Ascending aorta (tissue), 2 donors: Measurements from ENCODE around the gene ADAM11. TPM values are rescaled to one million over a fixed set of nuclear protein-coding genes. Genes with fewer than 3 reads are reported as not detected.

ENCODE experiments used
- DNase-seq, 2 donors: peaks; one replicate each; pipeline ENCODE4 v3.0.0-alpha.2; 2019; ENCODE audit warnings: low spot score in 2 of 2
- H3K27ac ChIP-seq, 2 donors: fragments of 200-600 bp; sonication (generic); one replicate each; pipeline ENCODE4 v1.5.1; 2016 to 2017; ENCODE audit warnings: mild to moderate bottlenecking in 1 of 2
- H3K27me3 ChIP-seq: fragments of 200-600 bp; sonication (generic); one replicate; pipeline ENCODE4 v1.5.1; 2017
- H3K36me3 ChIP-seq, 2 donors: fragments of 200-600 bp; sonication (generic); one replicate each; pipeline ENCODE4 v1.5.1; 2016
- H3K4me1 ChIP-seq, 2 donors: fragments of 200-600 bp; sonication (generic); one replicate each; pipeline ENCODE4 v1.5.1; 2016 to 2017; ENCODE audit warnings: mild to moderate bottlenecking in 1 of 2
- H3K4me3 ChIP-seq, 2 donors: fragments of 200-600 bp; sonication (generic); one replicate each; pipeline ENCODE4 v1.5.1; 2016 to 2017; ENCODE audit warnings: mild to moderate bottlenecking in 1 of 2
- H3K9me3 ChIP-seq, 2 donors: fragments of 200-600 bp; sonication (generic); one replicate each; pipeline ENCODE4 v1.5.1; 2016
- intact Hi-C: fragments of 100-400 bp; cut with DNase I; formaldehyde crosslinking; loops from one replicate; pipeline ENCODE4 v1.15.1; 2023
- total RNA-seq: library from RNA; depleted of rRNA; stranded (reverse); fragments of >200 nt; gene quantifications from one replicate; pipeline ENCODE4 v1.1.0, GENCODE V29; 2016
- TF ChIP-seq, protein P1 (sequence below), 3 experiments: fragments of 200-600 bp in 2 of 3; fragments of 450-650 bp in 1 of 3; sonication (generic) in 2 of 3; IDR thresholded peaks; one replicate each; pipeline ENCODE4 v1.5.1; 2016 to 2019; ENCODE audit warnings: antibody characterized with exemption in 3 of 3, mild to moderate bottlenecking in 1 of 3, moderate library complexity in 1 of 3

The ADAM11 gene
- total RNA-seq, 1 donor from 2014 or later, result not detected

DNA sequence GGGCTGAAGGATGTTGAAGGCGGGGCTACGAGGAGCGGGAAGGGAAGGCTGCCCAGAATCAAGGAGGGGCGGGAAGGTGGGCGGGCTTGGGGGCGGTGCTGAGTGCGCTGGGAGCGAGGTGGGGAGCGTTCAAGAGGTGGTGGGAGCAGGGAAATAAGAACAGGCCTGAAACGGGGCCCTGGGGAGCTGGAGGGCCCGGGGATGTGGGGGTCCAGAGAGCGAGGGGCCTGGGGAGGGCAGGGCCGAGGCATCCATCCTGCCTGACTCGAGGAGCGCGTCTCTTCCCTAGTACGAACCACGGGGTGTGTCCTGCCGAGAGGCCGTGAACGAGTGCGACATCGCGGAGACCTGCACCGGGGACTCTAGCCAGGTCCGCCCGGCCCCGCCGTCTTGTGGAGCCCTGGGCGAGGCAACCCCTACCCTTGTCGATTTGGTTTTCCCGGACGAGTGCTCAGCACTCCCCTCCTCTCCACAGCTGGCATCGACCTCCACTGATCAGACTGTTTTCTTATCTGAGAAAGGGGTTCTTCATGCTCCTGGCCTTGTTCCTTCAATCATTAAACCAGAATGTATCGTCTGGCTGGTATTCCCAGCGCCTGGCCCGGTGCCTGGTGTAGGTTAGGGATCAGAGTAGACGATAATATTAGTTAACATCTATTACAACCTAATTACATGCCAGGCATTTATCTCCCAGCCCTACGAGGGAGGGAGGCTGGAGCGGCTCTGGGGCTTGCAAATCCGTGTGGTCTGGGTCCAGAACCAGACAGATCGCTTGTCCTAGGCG lies 17.2 kb downstream of the ADAM11 start:
- intact Hi-C loops, result loop anchor here (1.0 kb wide), 4 partner anchors 89 to 357 kb away; partner anchors contain the start of gene EFTUD2
- H3K36me3 ChIP-seq, result no peaks in the 10 kb centered on the region
- peaks cover 10 to 14% of the 10 kb centered on the region in 2 donors for H3K4me1 ChIP-seq
- H3K9me3 ChIP-seq, result no peaks in the 10 kb centered on the region
- no peaks in the 10 kb centered on the region for H3K27me3 ChIP-seq
- peak overlapping the region; percentile 17 to 27 for H3K27ac ChIP-seq
- peak overlapping the region; percentile 54 to 73 for H3K4me3 ChIP-seq
- TF ChIP-seq, protein P1, sequence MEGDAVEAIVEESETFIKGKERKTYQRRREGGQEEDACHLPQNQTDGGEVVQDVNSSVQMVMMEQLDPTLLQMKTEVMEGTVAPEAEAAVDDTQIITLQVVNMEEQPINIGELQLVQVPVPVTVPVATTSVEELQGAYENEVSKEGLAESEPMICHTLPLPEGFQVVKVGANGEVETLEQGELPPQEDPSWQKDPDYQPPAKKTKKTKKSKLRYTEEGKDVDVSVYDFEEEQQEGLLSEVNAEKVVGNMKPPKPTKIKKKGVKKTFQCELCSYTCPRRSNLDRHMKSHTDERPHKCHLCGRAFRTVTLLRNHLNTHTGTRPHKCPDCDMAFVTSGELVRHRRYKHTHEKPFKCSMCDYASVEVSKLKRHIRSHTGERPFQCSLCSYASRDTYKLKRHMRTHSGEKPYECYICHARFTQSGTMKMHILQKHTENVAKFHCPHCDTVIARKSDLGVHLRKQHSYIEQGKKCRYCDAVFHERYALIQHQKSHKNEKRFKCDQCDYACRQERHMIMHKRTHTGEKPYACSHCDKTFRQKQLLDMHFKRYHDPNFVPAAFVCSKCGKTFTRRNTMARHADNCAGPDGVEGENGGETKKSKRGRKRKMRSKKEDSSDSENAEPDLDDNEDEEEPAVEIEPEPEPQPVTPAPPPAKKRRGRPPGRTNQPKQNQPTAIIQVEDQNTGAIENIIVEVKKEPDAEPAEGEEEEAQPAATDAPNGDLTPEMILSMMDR (IDR thresholded peaks at IDR 0.05), result no peak
- DNase-seq, result peak in 1 of 2 donors; percentile 76

DNA sequence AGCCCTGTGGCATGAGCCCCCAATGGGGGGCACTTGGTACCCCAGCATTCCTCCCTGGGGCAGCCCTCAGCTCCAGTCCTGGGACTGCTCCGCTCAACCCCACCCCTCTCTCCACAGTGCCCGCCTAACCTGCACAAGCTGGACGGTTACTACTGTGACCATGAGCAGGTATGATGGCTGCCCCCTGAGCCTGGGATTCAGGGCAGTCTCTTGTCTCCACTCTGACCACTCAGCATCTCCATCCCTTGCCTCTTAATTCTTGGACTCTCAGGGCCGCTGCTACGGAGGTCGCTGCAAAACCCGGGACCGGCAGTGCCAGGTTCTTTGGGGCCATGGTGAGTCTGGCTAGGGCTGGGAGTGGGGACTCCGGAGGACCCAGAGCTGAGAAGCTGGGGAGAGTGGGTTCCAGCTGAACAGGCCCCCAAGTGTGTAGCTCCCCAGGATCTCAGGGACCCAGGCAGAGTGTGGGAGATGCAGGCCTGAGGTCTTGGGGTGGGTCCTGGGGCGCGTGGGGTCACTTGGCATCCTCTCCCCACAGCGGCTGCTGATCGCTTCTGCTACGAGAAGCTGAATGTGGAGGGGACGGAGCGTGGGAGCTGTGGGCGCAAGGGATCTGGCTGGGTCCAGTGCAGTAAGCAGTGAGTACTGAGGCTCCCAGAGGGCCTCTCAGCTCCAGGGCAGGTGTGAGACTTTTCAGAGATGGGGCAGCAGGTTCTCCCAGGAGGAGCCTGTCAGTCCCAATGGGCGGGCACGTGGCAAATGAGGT lies 18.0 kb downstream of the ADAM11 start:
- Histone ChIP-seq H3K4me3 (peak overlapping the region in 1 of 2 donors; percentile 73), H3K27me3 (no peaks in the 10 kb centered on the region), H3K9me3 (no peaks in the 10 kb centered on the region), H3K4me1 (peaks cover 10 to 14% of the 10 kb centered on the region in 2 donors), H3K36me3 (no peaks in the 10 kb centered on the region), H3K27ac (no peak overlapping the region)
- TF ChIP-seq, protein P1 (IDR thresholded peaks at IDR 0.05), result no peak
- intact Hi-C loops, result no loop called here
- DNase-seq, result no peak

DNA sequence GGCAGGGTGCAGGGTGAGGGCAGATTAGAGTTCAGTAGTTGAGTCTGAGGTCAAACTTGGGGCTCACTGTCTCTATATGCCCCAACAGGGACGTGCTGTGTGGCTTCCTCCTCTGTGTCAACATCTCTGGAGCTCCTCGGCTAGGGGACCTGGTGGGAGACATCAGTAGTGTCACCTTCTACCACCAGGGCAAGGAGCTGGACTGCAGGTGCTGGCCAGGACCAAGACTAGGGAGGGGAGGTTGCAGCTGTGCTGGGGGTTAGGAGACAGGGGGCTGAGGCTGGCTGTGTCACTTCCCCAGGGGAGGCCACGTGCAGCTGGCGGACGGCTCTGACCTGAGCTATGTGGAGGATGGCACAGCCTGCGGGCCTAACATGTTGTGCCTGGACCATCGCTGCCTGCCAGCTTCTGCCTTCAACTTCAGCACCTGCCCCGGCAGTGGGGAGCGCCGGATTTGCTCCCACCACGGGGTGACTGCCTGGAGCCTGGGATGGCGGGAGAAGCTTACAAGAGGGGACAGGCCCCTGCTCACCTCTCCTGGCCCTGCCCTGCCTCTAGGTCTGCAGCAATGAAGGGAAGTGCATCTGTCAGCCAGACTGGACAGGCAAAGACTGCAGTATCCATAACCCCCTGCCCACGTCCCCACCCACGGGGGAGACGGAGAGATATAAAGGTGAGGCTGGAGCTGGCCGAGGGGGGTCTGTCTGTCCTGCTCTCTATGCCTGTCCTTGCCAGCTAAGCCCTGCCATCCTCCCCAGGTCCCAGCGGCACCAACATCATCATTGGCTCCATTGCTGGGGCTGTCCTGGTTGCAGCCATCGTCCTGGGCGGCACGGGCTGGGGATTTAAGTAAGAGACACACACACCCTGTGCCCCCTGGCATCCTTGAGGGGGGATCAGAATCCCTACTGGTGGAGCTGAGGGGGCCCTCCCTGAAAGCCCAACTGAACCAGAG lies 18.9 kb downstream of the ADAM11 start:
- H3K9me3 ChIP-seq, result no peaks in the 10 kb centered on the region
- no peak for DNase-seq
- no peak overlapping the region for H3K27ac ChIP-seq
- no peaks in the 10 kb centered on the region for H3K27me3 ChIP-seq
- H3K4me1 ChIP-seq, result peaks cover 14 to 16% of the 10 kb centered on the region in 2 donors
- H3K4me3 ChIP-seq, result no peak overlapping the region
- TF ChIP-seq, protein P1 (IDR thresholded peaks at IDR 0.05), result no peak
- intact Hi-C loops, result loop anchor here (2.0 kb wide), 1 partner anchor 53 kb away; the partner anchor contains the start of gene GJC1
- H3K36me3 ChIP-seq, result no peaks in the 10 kb centered on the region

DNA sequence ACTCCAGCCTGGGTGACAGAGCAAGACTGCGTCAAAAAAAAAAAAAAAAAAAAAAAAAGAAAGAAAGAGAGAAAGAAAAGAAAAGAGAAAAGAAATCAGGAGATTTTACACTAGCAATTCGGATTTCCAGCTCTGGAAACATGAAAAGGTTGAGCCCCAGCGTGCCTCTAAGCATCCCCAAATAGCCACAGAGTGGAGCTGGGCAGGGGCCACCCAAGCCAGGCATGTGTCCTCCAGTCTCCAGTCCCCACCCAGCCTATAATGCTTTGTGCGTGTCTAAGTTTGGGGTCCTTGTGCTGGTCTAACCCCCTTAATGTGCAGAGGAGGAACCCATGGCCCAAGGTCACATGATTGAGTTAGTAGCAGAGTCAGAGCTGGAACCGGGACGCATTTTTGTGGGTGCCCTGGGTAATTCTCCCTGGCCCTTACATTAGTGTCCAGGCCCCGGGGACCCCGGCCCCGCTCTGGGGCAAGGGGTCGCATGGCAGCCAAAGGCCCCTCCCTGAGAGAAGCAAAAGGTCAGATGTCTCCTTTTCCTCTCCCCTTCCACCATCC lies 19.9 kb downstream of the ADAM11 start:
- H3K9me3 ChIP-seq, result no peaks in the 10 kb centered on the region
- no peak for DNase-seq
- H3K4me3 ChIP-seq, result peak overlapping the region; percentile 36 to 57
- H3K36me3 ChIP-seq, result no peaks in the 10 kb centered on the region
- no peaks in the 10 kb centered on the region for H3K27me3 ChIP-seq
- no peak overlapping the region for H3K27ac ChIP-seq
- TF ChIP-seq, protein P1 (IDR thresholded peaks at IDR 0.05), result no peak
- H3K4me1 ChIP-seq, result peaks cover 14 to 16% of the 10 kb centered on the region in 2 donors
- intact Hi-C loops, result loop anchor here (1.0 to 2.0 kb wide), 2 partner anchors 52 to 87 kb away; partner anchors contain the start of gene GJC1
